H9 (cell line): ENCODE data around the gene PAM. TPM values are rescaled to one million over a fixed set of nuclear protein-coding genes. Genes with fewer than 3 reads are reported as not detected.
A peak's percentile ranks its signal among the peaks of the same experiment; 100 is the strongest.

ENCODE experiments used
- DNase-seq: peaks from one replicate; pipeline ENCODE4 v3.0.0-alpha.2; 2017
- H2AFZ ChIP-seq: one replicate; pipeline ENCODE4 v1.6.1; 2013; ENCODE audit warnings: mild to moderate bottlenecking, low read length, control low read depth, moderate library complexity
- H2AK5ac ChIP-seq: 2 replicates; pipeline ENCODE4 v1.6.1; 2013; ENCODE audit warnings: low read length, control low read depth, mixed read lengths; ENCODE audit not compliant: insufficient read length
- H2BK120ac ChIP-seq: one replicate; pipeline ENCODE4 v1.6.1; 2013; ENCODE audit warnings: low read depth, mild to moderate bottlenecking, low read length, control low read depth, inconsistent platforms; ENCODE audit not compliant: poor library complexity, severe bottlenecking
- H2BK12ac ChIP-seq: 2 replicates; pipeline ENCODE4 v1.6.1; 2013; ENCODE audit warnings: low read length, control low read depth, mixed read lengths, low read depth; ENCODE audit not compliant: insufficient read length
- H2BK15ac ChIP-seq: 2 replicates; pipeline ENCODE4 v1.6.1; 2013; ENCODE audit warnings: low read depth, low read length, control low read depth
- H2BK20ac ChIP-seq: one replicate; pipeline ENCODE4 v1.6.1; 2013; ENCODE audit warnings: low read depth, mild to moderate bottlenecking, low read length, control low read depth, inconsistent platforms; ENCODE audit not compliant: poor library complexity, severe bottlenecking
- H2BK5ac ChIP-seq: 2 replicates; pipeline ENCODE4 v1.6.1; 2013; ENCODE audit warnings: low read length, control low read depth, mixed read lengths; ENCODE audit not compliant: insufficient read length
- H3K14ac ChIP-seq: 2 replicates; pipeline ENCODE4 v1.6.1; 2013; ENCODE audit warnings: low read length, control low read depth; ENCODE audit not compliant: insufficient read depth
- H3K18ac ChIP-seq: 2 replicates; pipeline ENCODE4 v1.6.1; 2013; ENCODE audit warnings: low read depth, mild to moderate bottlenecking, mixed read lengths, low read length, control low read depth; ENCODE audit not compliant: insufficient read length
- H3K23ac ChIP-seq: 2 replicates; pipeline ENCODE4 v1.6.1; 2013; ENCODE audit warnings: low read length, control low read depth, mixed read lengths, low read depth; ENCODE audit not compliant: insufficient read length
- H3K23me2 ChIP-seq: 2 replicates; pipeline ENCODE4 v1.6.1; 2013; ENCODE audit warnings: low read depth, mild to moderate bottlenecking, mixed read lengths, low read length, control low read depth; ENCODE audit not compliant: insufficient read length, poor library complexity, severe bottlenecking
- H3K27ac ChIP-seq: 2 replicates; pipeline ENCODE4 v1.5.1; 2013; ENCODE audit warnings: low read length, control low read depth, mixed read lengths, low read depth; ENCODE audit not compliant: insufficient read length
- H3K27me3 ChIP-seq: 2 replicates; pipeline ENCODE4 v1.6.1; 2013; ENCODE audit warnings: low read length, control low read depth, inconsistent platforms; ENCODE audit not compliant: insufficient read depth
- H3K4ac ChIP-seq: 2 replicates; pipeline ENCODE4 v1.6.1; 2013; ENCODE audit warnings: low read depth, mild to moderate bottlenecking, control low read depth, inconsistent platforms, low read length, moderate library complexity
- H3K4me1 ChIP-seq: 2 replicates; pipeline ENCODE4 v1.6.1; 2013; ENCODE audit warnings: low read length, control low read depth, inconsistent platforms; ENCODE audit not compliant: insufficient read depth
- H3K4me2 ChIP-seq: 2 replicates; pipeline ENCODE4 v1.6.1; 2013; ENCODE audit warnings: low read length, control low read depth, mixed read lengths; ENCODE audit not compliant: insufficient read length, insufficient read depth
- H3K56ac ChIP-seq: 2 replicates; pipeline ENCODE4 v1.6.1; 2013; ENCODE audit warnings: low read depth, mild to moderate bottlenecking, mixed read lengths, low read length, control low read depth; ENCODE audit not compliant: insufficient read length
- H3K79me1 ChIP-seq: 2 replicates; pipeline ENCODE4 v1.6.1; 2013; ENCODE audit warnings: low read depth, mild to moderate bottlenecking, moderate library complexity, low read length, control low read depth, inconsistent platforms; ENCODE audit not compliant: insufficient read depth, poor library complexity, severe bottlenecking
- H3K79me2 ChIP-seq: 2 replicates; pipeline ENCODE4 v1.6.1; 2013; ENCODE audit warnings: low read length, control low read depth, inconsistent platforms; ENCODE audit not compliant: insufficient read depth
- H3K9ac ChIP-seq: 2 replicates; pipeline ENCODE4 v1.6.1; 2013; ENCODE audit warnings: low read length, control low read depth, mixed read lengths; ENCODE audit not compliant: insufficient read length; ENCODE audit errors: extremely low read depth
- H3K9me3 ChIP-seq: one replicate; pipeline ENCODE4 v1.6.1; 2013; ENCODE audit warnings: low read depth, low read length, inconsistent platforms; ENCODE audit not compliant: control insufficient read depth
- H3T11ph ChIP-seq: one replicate; pipeline ENCODE4 v1.6.1; 2013; ENCODE audit warnings: mild to moderate bottlenecking, low read length, control low read depth, inconsistent platforms
- H4K20me1 ChIP-seq: one replicate; pipeline ENCODE4 v1.6.1; 2013; ENCODE audit not compliant: control insufficient read depth, insufficient read length, insufficient read depth
- H4K5ac ChIP-seq: 2 replicates; pipeline ENCODE4 v1.6.1; 2013; ENCODE audit warnings: low read depth, mild to moderate bottlenecking, mixed read lengths, low read length, control low read depth; ENCODE audit not compliant: insufficient read length
- H4K8ac ChIP-seq: replicated peaks from 2 replicates; pipeline ENCODE4 v1.6.1; 2013; ENCODE audit warnings: low read length, control low read depth, mixed read lengths, low read depth; ENCODE audit not compliant: insufficient read length
- H4K91ac ChIP-seq: 2 replicates; pipeline ENCODE4 v1.6.1; 2013; ENCODE audit warnings: low read depth, mild to moderate bottlenecking, moderate library complexity, mixed read lengths, low read length, control low read depth; ENCODE audit not compliant: insufficient read length
- H3K27ac Mint-ChIP-seq, 3 experiments: 2 replicates in 2 of 3; 3 replicates in 1 of 3; pipeline ENCODE4 v1.8.0; 2020 to 2021; ENCODE audit warnings: mixed read lengths in 3 of 3, mild to moderate bottlenecking in 1 of 3, moderate library complexity in 1 of 3
- H3K27me3 Mint-ChIP-seq: 2 replicates; pipeline ENCODE4 v1.8.0; 2021; ENCODE audit warnings: low read depth, mild to moderate bottlenecking, moderate library complexity, mixed read lengths
- H3K36me3 Mint-ChIP-seq, 3 experiments: 2 replicates in 2 of 3; 3 replicates in 1 of 3; pipeline ENCODE4 v1.8.0; 2020 to 2021; ENCODE audit warnings: low read depth in 3 of 3, mixed read lengths in 3 of 3; ENCODE audit not compliant: insufficient read depth in 1 of 3
- H3K4me1 Mint-ChIP-seq, 2 experiments: 2 replicates each; pipeline ENCODE4 v1.8.0; 2020; ENCODE audit warnings: mixed read lengths in 2 of 2
- H3K4me3 Mint-ChIP-seq, 2 experiments: 2 replicates in 1 of 2; 3 replicates in 1 of 2; pipeline ENCODE4 v1.8.0; 2020 to 2021; ENCODE audit warnings: mild to moderate bottlenecking in 2 of 2, mixed read lengths in 2 of 2, moderate library complexity in 1 of 2
- H3K9me3 Mint-ChIP-seq, 2 experiments: 2 replicates in 1 of 2; 3 replicates in 1 of 2; pipeline ENCODE4 v1.8.0; 2020; ENCODE audit warnings: mild to moderate bottlenecking in 2 of 2, mixed read lengths in 2 of 2, moderate library complexity in 1 of 2
- WGBS: extraction: QIAGEN DNeasy Blood & Tissue Kit; methylation state at CpG from one replicate; pipeline ENCODE4 v1.1.7; 2013; ENCODE audit warnings: missing lambda C conversion rate, low lambda C conversion rate, mixed read lengths; ENCODE audit not compliant: insufficient read length; ENCODE audit errors: extremely low coverage; 5-methylcytosine and 5-hydroxymethylcytosine counted together
- total RNA-seq: library from RNA; stranded (reverse); gene quantifications from 2 replicates; pipeline ENCODE4 v1.2.1, GENCODE V29; 2021
- TF ChIP-seq, protein P1 (sequence below): fragments of 200-600 bp; sonication (generic); conservative IDR thresholded peaks from 3 replicates; pipeline ENCODE4 v1.8.0; 2021; ENCODE audit warnings: antibody characterized with exemption, mild to moderate bottlenecking

PAM gene
- total RNA-seq, 1 experiment from 2014 or later: 31.5 TPM

DNA sequence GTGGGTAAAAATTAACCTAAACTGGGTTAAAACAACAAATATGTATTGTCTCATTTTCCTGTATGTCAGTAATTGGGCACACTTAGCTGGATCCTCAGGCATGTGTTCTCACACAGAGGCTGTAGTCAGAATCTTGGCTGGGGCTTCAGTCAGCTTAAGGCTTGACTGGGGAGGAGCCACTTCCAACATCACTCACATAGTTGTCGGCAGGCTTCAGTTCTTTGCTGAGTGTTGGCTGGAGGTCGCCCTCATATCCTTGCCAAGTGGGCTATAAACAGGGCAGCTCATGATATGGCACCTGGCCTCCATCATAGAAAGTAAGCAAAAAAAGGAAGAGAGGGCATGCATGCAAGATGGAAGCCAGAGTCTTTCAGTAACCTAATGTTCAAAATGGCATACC is 191.9 kb downstream of the PAM start:
- Histone ChIP-seq H3K79me2 (no peaks in the 10 kb centered on the region), H2BK12ac (no peak overlapping the region), H2BK20ac (no peak overlapping the region), H3T11ph (no peak overlapping the region), H3K9ac (no peak overlapping the region), H4K20me1 (no peaks in the 10 kb centered on the region), H4K91ac (no peak overlapping the region), H3K18ac (no peak overlapping the region), H3K27ac (no peak overlapping the region), H2BK120ac (no peak overlapping the region), H3K27me3 (no peaks in the 10 kb centered on the region), H3K79me1 (no peaks in the 10 kb centered on the region), H3K14ac (no peak overlapping the region), H3K4ac (no peak overlapping the region), H3K23me2 (no peaks in the 10 kb centered on the region), H2BK5ac (no peak overlapping the region), H3K9me3 (no peaks in the 10 kb centered on the region), H3K4me1 (no peaks in the 10 kb centered on the region), H3K4me2 (no peak overlapping the region), H3K56ac (no peak overlapping the region), H4K8ac (no peak overlapping the region), H2BK15ac (no peak overlapping the region), H2AFZ (no peak overlapping the region), H4K5ac (no peak overlapping the region), H3K23ac (no peak overlapping the region), H2AK5ac (no peak overlapping the region)
- H3K4me3 Mint-ChIP-seq: no peak overlapping the region
- no peaks in the 10 kb centered on the region for H3K27me3 Mint-ChIP-seq
- no peaks in the 10 kb centered on the region for H3K9me3 Mint-ChIP-seq
- H3K4me1 Mint-ChIP-seq: peaks cover 0 to 5% of the 10 kb centered on the region in 2 experiments; a peak in 1 of 4 replicates
- DNase-seq: no peak
- no CpG with 5 or more reads among the region's 2 CpGs for whole genome bisulfite sequencing
- H3K27ac Mint-ChIP-seq: 0 out of 7 replicates have a peak overlapping the region, but pooled peaks of 1 of the 3 experiments have one; percentile 42
- peaks cover 0 to 3% (median 0%) of the 10 kb centered on the region in 3 experiments; a peak in 1 of 7 replicates for H3K36me3 Mint-ChIP-seq
- TF ChIP-seq, protein P1, sequence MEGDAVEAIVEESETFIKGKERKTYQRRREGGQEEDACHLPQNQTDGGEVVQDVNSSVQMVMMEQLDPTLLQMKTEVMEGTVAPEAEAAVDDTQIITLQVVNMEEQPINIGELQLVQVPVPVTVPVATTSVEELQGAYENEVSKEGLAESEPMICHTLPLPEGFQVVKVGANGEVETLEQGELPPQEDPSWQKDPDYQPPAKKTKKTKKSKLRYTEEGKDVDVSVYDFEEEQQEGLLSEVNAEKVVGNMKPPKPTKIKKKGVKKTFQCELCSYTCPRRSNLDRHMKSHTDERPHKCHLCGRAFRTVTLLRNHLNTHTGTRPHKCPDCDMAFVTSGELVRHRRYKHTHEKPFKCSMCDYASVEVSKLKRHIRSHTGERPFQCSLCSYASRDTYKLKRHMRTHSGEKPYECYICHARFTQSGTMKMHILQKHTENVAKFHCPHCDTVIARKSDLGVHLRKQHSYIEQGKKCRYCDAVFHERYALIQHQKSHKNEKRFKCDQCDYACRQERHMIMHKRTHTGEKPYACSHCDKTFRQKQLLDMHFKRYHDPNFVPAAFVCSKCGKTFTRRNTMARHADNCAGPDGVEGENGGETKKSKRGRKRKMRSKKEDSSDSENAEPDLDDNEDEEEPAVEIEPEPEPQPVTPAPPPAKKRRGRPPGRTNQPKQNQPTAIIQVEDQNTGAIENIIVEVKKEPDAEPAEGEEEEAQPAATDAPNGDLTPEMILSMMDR: no peak
